ENCODE results near the gene ABI3BP. TPM values are rescaled to one million over a fixed set of nuclear protein-coding genes. Genes with fewer than 3 reads are reported as not detected.

Gene ABI3BP
- total RNA-seq, 3 donors from 2014 or later: 13.5 to 70.8 (median 47.0) TPM

DNA sequence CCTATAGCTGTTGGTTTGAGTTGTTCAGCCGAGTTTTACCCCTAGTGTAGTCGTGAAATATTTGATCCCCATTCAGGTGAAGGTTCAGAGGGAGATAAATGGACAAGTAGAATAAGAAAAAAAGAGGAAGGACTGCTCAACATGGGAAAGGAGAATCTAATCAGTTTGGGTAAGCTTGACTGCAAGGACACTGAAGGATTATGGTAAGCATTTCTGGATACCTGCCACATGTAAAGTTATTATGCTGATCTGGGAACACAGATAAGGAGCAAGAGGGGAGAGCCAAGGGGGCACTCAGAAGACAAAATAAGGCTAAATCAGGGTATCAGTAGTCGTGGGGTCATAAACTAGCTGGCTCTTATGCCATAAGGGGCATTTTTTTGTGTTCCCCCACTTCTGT lies 234.1 kb downstream of the ABI3BP start:
- Histone ChIP-seq H3K9me3 (no peaks in the 10 kb centered on the region), H3K4me1 (ENCODE audit: low read depth) (no peaks in the 10 kb centered on the region), H3K4me3 (no peak overlapping the region), H3K36me3 (ENCODE audit: low read depth) (no peaks in the 10 kb centered on the region)
- no peak for ATAC-seq
- intact Hi-C loops (cut with DNase I, micrococcal nuclease): no loop called here
- TF ChIP-seq, protein P1, sequence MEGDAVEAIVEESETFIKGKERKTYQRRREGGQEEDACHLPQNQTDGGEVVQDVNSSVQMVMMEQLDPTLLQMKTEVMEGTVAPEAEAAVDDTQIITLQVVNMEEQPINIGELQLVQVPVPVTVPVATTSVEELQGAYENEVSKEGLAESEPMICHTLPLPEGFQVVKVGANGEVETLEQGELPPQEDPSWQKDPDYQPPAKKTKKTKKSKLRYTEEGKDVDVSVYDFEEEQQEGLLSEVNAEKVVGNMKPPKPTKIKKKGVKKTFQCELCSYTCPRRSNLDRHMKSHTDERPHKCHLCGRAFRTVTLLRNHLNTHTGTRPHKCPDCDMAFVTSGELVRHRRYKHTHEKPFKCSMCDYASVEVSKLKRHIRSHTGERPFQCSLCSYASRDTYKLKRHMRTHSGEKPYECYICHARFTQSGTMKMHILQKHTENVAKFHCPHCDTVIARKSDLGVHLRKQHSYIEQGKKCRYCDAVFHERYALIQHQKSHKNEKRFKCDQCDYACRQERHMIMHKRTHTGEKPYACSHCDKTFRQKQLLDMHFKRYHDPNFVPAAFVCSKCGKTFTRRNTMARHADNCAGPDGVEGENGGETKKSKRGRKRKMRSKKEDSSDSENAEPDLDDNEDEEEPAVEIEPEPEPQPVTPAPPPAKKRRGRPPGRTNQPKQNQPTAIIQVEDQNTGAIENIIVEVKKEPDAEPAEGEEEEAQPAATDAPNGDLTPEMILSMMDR (IDR thresholded peaks at IDR 0.05): no peak
- no peak for DNase-seq

DNA sequence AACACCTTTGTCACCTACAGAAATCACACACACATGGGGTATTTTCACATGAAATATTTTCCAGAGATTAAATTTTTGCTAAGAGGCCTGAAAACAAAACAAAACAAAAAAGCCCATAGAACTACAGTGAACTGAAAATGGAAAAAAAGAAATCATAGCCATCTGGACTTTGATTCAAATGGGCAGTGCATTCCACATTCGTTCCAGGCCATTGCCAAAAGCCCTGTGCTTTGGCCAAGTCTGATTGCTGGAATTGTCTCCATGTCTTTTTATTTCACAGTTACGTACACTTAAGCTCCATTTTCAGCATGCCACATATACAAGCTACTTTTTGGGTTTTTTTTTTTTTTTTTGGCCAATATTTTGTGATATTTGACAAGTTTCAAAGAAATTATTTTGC lies 236.8 kb downstream of the ABI3BP start:
- no peaks in the 10 kb centered on the region for H3K4me1 ChIP-seq (ENCODE audit: low read depth)
- no peak for DNase-seq
- H3K36me3 ChIP-seq (ENCODE audit: low read depth): no peaks in the 10 kb centered on the region
- no peaks in the 10 kb centered on the region for H3K9me3 ChIP-seq
- intact Hi-C loops (cut with DNase I, micrococcal nuclease): no loop called here
- no peak for ATAC-seq
- TF ChIP-seq, protein P1 (IDR thresholded peaks at IDR 0.05): no peak
- no peak overlapping the region for H3K4me3 ChIP-seq

DNA sequence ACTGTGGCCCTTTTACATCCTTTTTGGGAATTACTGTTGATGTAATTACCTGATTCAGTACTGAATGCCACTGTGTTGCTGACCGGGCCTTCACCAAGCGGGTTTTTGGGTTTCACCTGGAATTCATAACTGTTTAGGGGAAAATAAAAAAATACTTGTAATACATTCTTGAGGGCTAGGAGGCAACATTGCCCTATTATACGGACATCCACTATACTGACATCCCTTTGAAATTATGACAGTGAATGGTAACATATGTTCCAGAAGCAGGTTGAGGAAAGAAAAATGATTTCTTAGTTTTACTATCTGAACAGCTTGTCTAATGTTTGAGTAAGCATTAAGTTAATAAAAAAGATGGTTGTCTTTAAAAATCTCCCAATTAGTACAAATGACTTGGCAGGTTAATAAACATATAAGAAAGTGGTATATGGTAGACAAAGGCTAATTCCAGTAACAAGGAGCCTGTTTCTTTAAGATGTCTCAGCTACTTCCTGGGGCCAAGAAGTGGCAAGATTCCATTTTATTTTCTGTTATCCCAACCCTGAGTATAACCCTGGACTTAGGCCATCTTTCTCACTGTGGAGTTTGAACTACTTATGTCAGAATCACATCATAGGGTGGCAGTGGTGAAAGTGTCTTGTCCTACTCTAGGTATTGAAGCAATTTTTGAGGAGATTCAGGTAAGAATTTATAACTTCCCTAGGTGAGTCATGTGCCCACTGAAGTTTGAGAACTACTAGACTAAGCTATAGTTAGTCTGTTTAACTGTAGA lies 238.5 kb downstream of the ABI3BP start:
- H3K4me3 ChIP-seq: no peak overlapping the region
- ATAC-seq: no peak
- H3K4me1 ChIP-seq (ENCODE audit: low read depth): no peaks in the 10 kb centered on the region
- intact Hi-C loops (cut with DNase I, micrococcal nuclease): no loop called here
- H3K36me3 ChIP-seq (ENCODE audit: low read depth): no peaks in the 10 kb centered on the region
- H3K9me3 ChIP-seq: no peaks in the 10 kb centered on the region
- TF ChIP-seq, protein P1 (IDR thresholded peaks at IDR 0.05): no peak
- DNase-seq: no peak

DNA sequence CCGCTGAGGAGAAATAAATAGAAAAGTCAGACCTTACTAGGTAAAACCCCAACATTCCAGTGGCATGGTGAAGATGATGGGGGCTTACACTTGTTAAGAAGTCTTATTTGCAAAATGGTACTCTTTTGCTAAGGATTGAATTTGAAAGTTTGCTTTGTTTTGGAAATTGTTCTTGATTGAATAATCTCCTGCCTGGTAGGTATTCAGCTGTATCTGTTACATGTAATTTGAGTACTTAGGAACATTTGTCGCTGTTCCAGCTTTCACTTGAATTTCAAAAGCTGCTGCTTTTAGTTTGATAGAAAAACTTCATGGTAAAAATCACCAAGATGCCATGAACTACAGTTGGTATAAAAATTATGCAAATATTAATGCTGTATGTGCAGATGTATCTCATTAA lies 239.4 kb downstream of the ABI3BP start:
- intact Hi-C loops (cut with DNase I, micrococcal nuclease): no loop called here
- no peak for DNase-seq
- no peak overlapping the region for H3K4me3 ChIP-seq
- no peak for ATAC-seq
- H3K36me3 ChIP-seq (ENCODE audit: low read depth): peaks cover under 1% of the 10 kb centered on the region
- H3K9me3 ChIP-seq: no peaks in the 10 kb centered on the region
- H3K4me1 ChIP-seq (ENCODE audit: low read depth): no peaks in the 10 kb centered on the region
- TF ChIP-seq, protein P1 (IDR thresholded peaks at IDR 0.05): no peak

DNA sequence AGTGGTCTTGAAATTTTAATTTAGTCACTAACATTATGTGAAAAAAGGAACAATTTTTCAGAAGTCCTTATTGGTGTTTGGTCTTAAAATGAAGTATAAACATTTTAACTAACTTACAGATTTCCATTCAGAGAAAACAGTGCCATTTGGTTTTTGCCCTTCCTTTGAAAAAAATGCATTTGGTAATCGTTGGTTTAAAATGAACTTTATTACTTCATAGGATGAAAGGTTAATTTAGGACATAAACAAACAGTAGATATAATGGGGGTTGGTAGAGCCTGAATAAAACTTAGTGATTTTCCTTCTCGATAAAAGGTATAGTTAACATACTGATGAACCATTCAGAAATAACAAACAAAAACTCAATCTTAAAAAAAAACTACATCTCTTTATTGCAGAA lies 244.3 kb downstream of the ABI3BP start:
- TF ChIP-seq, protein P1 (IDR thresholded peaks at IDR 0.05): no peak
- DNase-seq (no peak), ATAC-seq (no peak)
- no peak overlapping the region for H3K4me3 ChIP-seq
- intact Hi-C loops (cut with DNase I, micrococcal nuclease): no loop called here
- no peaks in the 10 kb centered on the region for H3K4me1 ChIP-seq (ENCODE audit: low read depth)
- H3K36me3 ChIP-seq (ENCODE audit: low read depth): peaks cover 8% of the 10 kb centered on the region
- H3K9me3 ChIP-seq: no peaks in the 10 kb centered on the region
